ENCODE results near the gene JMJD7.

The JMJD7 gene

DNA sequence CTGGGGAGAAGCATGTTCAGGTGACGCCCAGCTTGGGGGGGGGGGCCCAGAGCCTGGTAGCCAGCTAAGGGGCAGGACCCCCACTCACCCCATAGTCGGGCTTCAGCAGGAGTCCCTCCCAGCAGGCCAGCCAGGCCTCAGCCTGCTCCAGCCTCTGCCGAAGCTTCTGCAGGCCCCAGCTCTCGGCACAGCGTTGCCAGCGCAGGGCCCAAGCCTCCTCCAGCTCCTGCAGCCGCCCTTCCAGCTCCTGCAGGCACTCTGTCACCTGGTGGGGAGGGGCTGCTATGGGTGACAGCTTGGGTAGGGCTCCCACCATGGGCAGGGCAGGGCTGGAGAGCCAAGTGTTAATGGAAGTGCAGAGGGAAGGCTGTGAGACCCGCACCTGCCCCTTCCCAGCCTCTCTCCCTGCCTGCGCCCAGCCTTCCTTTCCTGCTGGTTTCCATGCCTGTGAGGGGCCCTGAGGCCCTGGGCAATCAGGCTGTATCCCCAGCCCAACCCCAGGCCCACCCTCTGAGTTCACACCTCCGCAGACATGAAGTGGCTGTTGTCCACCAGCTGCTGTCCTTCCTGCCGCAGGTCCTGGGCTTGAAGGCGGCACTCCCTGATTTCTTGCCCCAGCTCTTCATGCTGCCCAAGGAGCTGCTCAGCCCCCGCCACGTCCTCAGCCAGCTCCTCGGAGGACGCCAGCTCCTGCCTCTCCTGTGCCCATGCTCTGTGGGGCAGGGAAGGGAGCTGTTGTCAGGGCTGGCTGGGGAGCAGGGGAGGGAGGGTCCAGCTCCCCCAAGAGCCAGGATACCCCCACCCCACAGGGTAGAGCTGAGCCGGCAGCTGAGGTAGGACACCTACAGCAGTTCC, 25.1 kb downstream of the JMJD7 start:
- Histone ChIP-seq H2AFZ (ENCODE audit: insufficient read depth, low read length, poor library complexity) (no peak overlapping the region), H3K4me1 (ENCODE audit: control insufficient read depth in 1 of 2, insufficient read depth in 2 of 2, low read length in 2 of 2) (no peaks in the 10 kb centered on the region), H4K91ac (ENCODE audit: low read depth, low read length) (no peak overlapping the region), H3K79me2 (ENCODE audit: control insufficient read depth, insufficient read depth, low read length, poor library complexity) (no peaks in the 10 kb centered on the region), H3K4ac (ENCODE audit: low read depth, low read length) (no peak overlapping the region), H3K9me3 (ENCODE audit: insufficient read depth, low read depth, low read length) (no peaks in the 10 kb centered on the region), H3K4me3 (ENCODE audit: low read depth, low read length) (no peak overlapping the region), H2BK12ac (ENCODE audit: low read length) (no peak overlapping the region), H2AK5ac (ENCODE audit: low read length) (no peak overlapping the region), H4K12ac (ENCODE audit: low read depth, low read length) (no peak overlapping the region), H3K27me3 (ENCODE audit: insufficient read depth, low read length) (no peaks in the 10 kb centered on the region), H3K4me2 (ENCODE audit: low read length) (no peak overlapping the region), H3K36me3 (ENCODE audit: control insufficient read depth in 1 of 2, insufficient read depth in 2 of 2, low read length in 2 of 2) (peaks cover 5 to 8% of the 10 kb centered on the region in 2 experiments), H3K14ac (ENCODE audit: low read length) (no peak overlapping the region), H3K18ac (ENCODE audit: low read length) (no peak overlapping the region), H3K27ac (ENCODE audit: low read depth, low read length) (no peak overlapping the region), H2BK5ac (ENCODE audit: low read depth, low read length, poor library complexity) (no peak overlapping the region), H2BK120ac (ENCODE audit: insufficient read depth, low read length, poor library complexity) (no peak overlapping the region), H3K23ac (ENCODE audit: low read length) (no peak overlapping the region), H3K79me1 (ENCODE audit: low read length) (no peaks in the 10 kb centered on the region), H4K8ac (ENCODE audit: low read depth, low read length) (no peak overlapping the region), H3K9ac (ENCODE audit: low read length) (no peak overlapping the region)
- no peak for DNase-seq
- WGBS (ENCODE audit: extremely low coverage, insufficient coverage, insufficient read length) = no CpG with 5 or more reads among the region's 17 CpGs

DNA sequence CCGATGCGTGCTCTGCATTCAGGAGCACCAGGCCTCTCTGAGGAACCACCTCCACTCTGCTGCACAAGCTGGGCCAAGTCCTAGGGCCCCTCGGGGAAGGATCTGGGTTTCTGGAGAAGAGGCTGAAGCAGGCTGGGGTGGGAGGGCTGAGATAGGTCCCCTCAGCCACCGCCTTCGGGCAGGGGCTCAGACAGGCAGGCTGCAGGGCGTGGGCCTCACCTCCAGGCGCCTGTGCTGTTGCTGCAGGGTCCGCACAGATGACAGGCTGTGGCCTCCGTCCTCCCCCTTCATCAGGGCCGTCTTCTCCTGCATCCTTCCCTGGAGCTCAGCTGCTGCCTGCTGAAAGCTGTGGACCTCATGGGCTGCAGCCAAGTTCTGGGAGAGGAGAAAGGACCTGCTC, 25.9 kb downstream of the JMJD7 start:
- DNase-seq = no peak
- Histone ChIP-seq H2BK120ac (ENCODE audit: insufficient read depth, low read length, poor library complexity) (no peak overlapping the region), H3K18ac (ENCODE audit: low read length) (no peak overlapping the region), H2AK5ac (ENCODE audit: low read length) (no peak overlapping the region), H2AFZ (ENCODE audit: insufficient read depth, low read length, poor library complexity) (no peak overlapping the region), H3K4ac (ENCODE audit: low read depth, low read length) (no peak overlapping the region), H3K27ac (ENCODE audit: low read depth, low read length) (no peak overlapping the region), H3K4me3 (ENCODE audit: low read depth, low read length) (no peak overlapping the region), H3K79me2 (ENCODE audit: control insufficient read depth, insufficient read depth, low read length, poor library complexity) (no peaks in the 10 kb centered on the region), H3K23ac (ENCODE audit: low read length) (no peak overlapping the region), H3K79me1 (ENCODE audit: low read length) (no peaks in the 10 kb centered on the region), H3K27me3 (ENCODE audit: insufficient read depth, low read length) (no peaks in the 10 kb centered on the region), H3K14ac (ENCODE audit: low read length) (no peak overlapping the region), H4K12ac (ENCODE audit: low read depth, low read length) (no peak overlapping the region), H3K4me2 (ENCODE audit: low read length) (no peak overlapping the region), H4K91ac (ENCODE audit: low read depth, low read length) (no peak overlapping the region), H3K4me1 (ENCODE audit: control insufficient read depth in 1 of 2, insufficient read depth in 2 of 2, low read length in 2 of 2) (no peaks in the 10 kb centered on the region), H4K8ac (ENCODE audit: low read depth, low read length) (no peak overlapping the region), H2BK12ac (ENCODE audit: low read length) (no peak overlapping the region), H3K36me3 (ENCODE audit: control insufficient read depth in 1 of 2, insufficient read depth in 2 of 2, low read length in 2 of 2) (no peaks in the 10 kb centered on the region), H3K9me3 (ENCODE audit: insufficient read depth, low read depth, low read length) (no peaks in the 10 kb centered on the region), H2BK5ac (ENCODE audit: low read depth, low read length, poor library complexity) (no peak overlapping the region), H3K9ac (ENCODE audit: low read length) (no peak overlapping the region)
- no CpG with 5 or more reads among the region's 10 CpGs for WGBS (ENCODE audit: extremely low coverage, insufficient coverage, insufficient read length)

DNA sequence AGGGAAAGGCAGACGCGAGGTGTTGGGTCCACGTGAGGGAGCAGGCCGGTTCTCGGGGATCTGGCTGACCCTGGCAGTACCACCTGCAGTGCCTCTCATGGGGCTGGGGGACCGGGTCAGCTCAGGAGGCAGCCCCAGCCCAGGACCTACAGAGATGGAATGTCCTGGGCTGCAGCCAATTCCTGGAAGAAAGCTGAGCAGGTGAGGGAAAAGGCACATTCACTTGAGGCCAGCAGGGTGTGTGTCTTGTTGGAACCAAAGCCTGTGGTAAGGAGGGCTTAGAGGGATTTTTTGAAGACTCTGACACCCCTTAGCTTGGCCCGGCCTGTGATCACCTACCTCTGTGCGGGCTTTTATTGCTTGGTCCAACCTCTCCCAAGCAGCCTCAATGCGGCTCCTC, 26.6 kb downstream of the JMJD7 start:
- H2BK5ac ChIP-seq (ENCODE audit: low read depth, low read length, poor library complexity) = no peak overlapping the region
- H3K27ac ChIP-seq (ENCODE audit: low read depth, low read length) = no peak overlapping the region
- H3K79me2 ChIP-seq (ENCODE audit: control insufficient read depth, insufficient read depth, low read length, poor library complexity) = no peaks in the 10 kb centered on the region
- H3K23ac ChIP-seq (ENCODE audit: low read length) = no peak overlapping the region
- H3K14ac ChIP-seq (ENCODE audit: low read length) = no peak overlapping the region
- no peak overlapping the region for H2AK5ac ChIP-seq (ENCODE audit: low read length)
- no peak overlapping the region for H3K4me2 ChIP-seq (ENCODE audit: low read length)
- no peaks in the 10 kb centered on the region for H3K79me1 ChIP-seq (ENCODE audit: low read length)
- H4K8ac ChIP-seq (ENCODE audit: low read depth, low read length) = no peak overlapping the region
- H4K12ac ChIP-seq (ENCODE audit: low read depth, low read length) = no peak overlapping the region
- no peak overlapping the region for H3K9ac ChIP-seq (ENCODE audit: low read length)
- no peak for DNase-seq
- H3K9me3 ChIP-seq (ENCODE audit: insufficient read depth, low read depth, low read length) = no peaks in the 10 kb centered on the region
- no peak overlapping the region for H4K91ac ChIP-seq (ENCODE audit: low read depth, low read length)
- no peak overlapping the region for H3K18ac ChIP-seq (ENCODE audit: low read length)
- H3K4ac ChIP-seq (ENCODE audit: low read depth, low read length) = no peak overlapping the region
- no peaks in the 10 kb centered on the region for H3K36me3 ChIP-seq (ENCODE audit: control insufficient read depth in 1 of 2, insufficient read depth in 2 of 2, low read length in 2 of 2)
- H2BK12ac ChIP-seq (ENCODE audit: low read length) = no peak overlapping the region
- no peaks in the 10 kb centered on the region for H3K27me3 ChIP-seq (ENCODE audit: insufficient read depth, low read length)
- WGBS (ENCODE audit: extremely low coverage, insufficient coverage, insufficient read length) = no CpG with 5 or more reads among the region's 9 CpGs
- H2BK120ac ChIP-seq (ENCODE audit: insufficient read depth, low read length, poor library complexity) = no peak overlapping the region
- H2AFZ ChIP-seq (ENCODE audit: insufficient read depth, low read length, poor library complexity) = no peak overlapping the region
- no peak overlapping the region for H3K4me3 ChIP-seq (ENCODE audit: low read depth, low read length)
- H3K4me1 ChIP-seq (ENCODE audit: control insufficient read depth in 1 of 2, insufficient read depth in 2 of 2, low read length in 2 of 2) = no peaks in the 10 kb centered on the region

DNA sequence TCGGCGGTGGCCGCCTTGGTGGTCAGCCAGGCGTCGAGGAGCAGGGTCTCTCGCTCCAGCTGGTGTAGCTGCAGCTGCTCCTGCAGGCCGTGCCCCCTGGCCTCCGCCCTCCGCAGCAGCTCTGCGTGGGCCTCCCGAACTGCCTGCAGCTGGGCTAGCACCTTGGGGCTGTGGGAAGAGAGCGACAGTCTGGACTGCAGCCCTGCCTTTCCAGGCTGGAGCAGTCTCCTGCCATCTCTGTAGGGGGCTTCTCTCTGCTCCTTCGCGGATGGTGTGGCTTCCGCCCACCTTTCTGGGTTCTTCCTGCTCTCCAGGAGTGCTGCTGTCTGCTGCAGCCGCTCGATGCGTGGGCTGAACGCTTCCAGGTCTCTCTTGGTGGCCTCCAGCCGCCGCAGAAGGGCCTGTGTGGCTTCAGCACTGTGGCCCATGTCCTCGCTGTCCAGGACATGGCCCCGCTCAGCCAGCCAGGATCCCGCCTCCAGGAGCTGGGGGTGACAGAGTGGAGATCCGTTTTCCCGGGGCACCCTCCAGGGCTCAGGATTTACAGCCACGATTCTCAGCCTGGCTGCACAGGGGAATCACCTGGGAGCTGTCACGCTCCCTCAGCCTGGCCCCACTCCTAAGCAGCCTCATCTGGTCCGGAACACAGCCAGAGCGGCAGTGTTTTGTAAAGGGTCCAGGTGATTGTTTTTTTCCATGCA, 27.5 kb downstream of the JMJD7 start:
- no peak overlapping the region for H2BK120ac ChIP-seq (ENCODE audit: insufficient read depth, low read length, poor library complexity)
- no peak overlapping the region for H2AFZ ChIP-seq (ENCODE audit: insufficient read depth, low read length, poor library complexity)
- no peaks in the 10 kb centered on the region for H3K27me3 ChIP-seq (ENCODE audit: insufficient read depth, low read length)
- H2BK5ac ChIP-seq (ENCODE audit: low read depth, low read length, poor library complexity) = no peak overlapping the region
- no peak overlapping the region for H3K4me2 ChIP-seq (ENCODE audit: low read length)
- no peaks in the 10 kb centered on the region for H3K4me1 ChIP-seq (ENCODE audit: control insufficient read depth in 1 of 2, insufficient read depth in 2 of 2, low read length in 2 of 2)
- no CpG with 5 or more reads among the region's 30 CpGs for WGBS (ENCODE audit: extremely low coverage, insufficient coverage, insufficient read length)
- no peak overlapping the region for H2AK5ac ChIP-seq (ENCODE audit: low read length)
- H3K36me3 ChIP-seq (ENCODE audit: control insufficient read depth in 1 of 2, insufficient read depth in 2 of 2, low read length in 2 of 2) = no peaks in the 10 kb centered on the region
- H3K4me3 ChIP-seq (ENCODE audit: low read depth, low read length) = no peak overlapping the region
- no peak overlapping the region for H4K8ac ChIP-seq (ENCODE audit: low read depth, low read length)
- no peak overlapping the region for H3K18ac ChIP-seq (ENCODE audit: low read length)
- no peak overlapping the region for H3K27ac ChIP-seq (ENCODE audit: low read depth, low read length)
- H3K79me2 ChIP-seq (ENCODE audit: control insufficient read depth, insufficient read depth, low read length, poor library complexity) = no peaks in the 10 kb centered on the region
- no peak overlapping the region for H3K14ac ChIP-seq (ENCODE audit: low read length)
- H2BK12ac ChIP-seq (ENCODE audit: low read length) = no peak overlapping the region
- H4K91ac ChIP-seq (ENCODE audit: low read depth, low read length) = no peak overlapping the region
- no peak overlapping the region for H3K23ac ChIP-seq (ENCODE audit: low read length)
- DNase-seq = no peak
- no peak overlapping the region for H3K4ac ChIP-seq (ENCODE audit: low read depth, low read length)
- no peaks in the 10 kb centered on the region for H3K9me3 ChIP-seq (ENCODE audit: insufficient read depth, low read depth, low read length)
- no peak overlapping the region for H4K12ac ChIP-seq (ENCODE audit: low read depth, low read length)
- H3K79me1 ChIP-seq (ENCODE audit: low read length) = no peaks in the 10 kb centered on the region
- H3K9ac ChIP-seq (ENCODE audit: low read length) = no peak overlapping the region

All from trophoblast cell (in vitro differentiated cells and primary cell).